WTC11 (cell line): ENCODE results near the gene MACC1.
A peak's percentile ranks its signal among the peaks of the same experiment; 100 is the strongest.

ENCODE experiments used
- JUN ChIP-seq: sonication (generic); formaldehyde crosslinking; IDR thresholded peaks from 2 replicates; pipeline ENCODE4 v1.8.0; 2023; ENCODE audit warnings: mild to moderate bottlenecking, missing genetic modification reagents
- ZNF263 ChIP-seq: sonication (generic); formaldehyde crosslinking; IDR thresholded peaks from 2 replicates; pipeline ENCODE4 v1.8.1; 2022; ENCODE audit warnings: low read depth, mild to moderate bottlenecking, moderate library complexity, missing genetic modification reagents
- ZNF512 ChIP-seq: sonication (generic); formaldehyde crosslinking; IDR thresholded peaks from 2 replicates; pipeline ENCODE4 v1.8.1; 2022; ENCODE audit warnings: missing genetic modification reagents, borderline replicate concordance
- TF ChIP-seq, protein P1 (sequence below): fragments of 200-600 bp; IDR thresholded peaks from 2 replicates; pipeline ENCODE4 v1.8.0; 2022; ENCODE audit warnings: antibody characterized with exemption
- TF ChIP-seq, protein P2 (sequence below): sonication (generic); formaldehyde crosslinking; IDR thresholded peaks from 2 replicates; pipeline ENCODE4 v1.8.1; 2022; ENCODE audit warnings: low read depth, missing genetic modification reagents, borderline replicate concordance

- no peak for TF ChIP-seq ZNF512 (CRISPR knock-in tag)
- TF ChIP-seq, protein P1, sequence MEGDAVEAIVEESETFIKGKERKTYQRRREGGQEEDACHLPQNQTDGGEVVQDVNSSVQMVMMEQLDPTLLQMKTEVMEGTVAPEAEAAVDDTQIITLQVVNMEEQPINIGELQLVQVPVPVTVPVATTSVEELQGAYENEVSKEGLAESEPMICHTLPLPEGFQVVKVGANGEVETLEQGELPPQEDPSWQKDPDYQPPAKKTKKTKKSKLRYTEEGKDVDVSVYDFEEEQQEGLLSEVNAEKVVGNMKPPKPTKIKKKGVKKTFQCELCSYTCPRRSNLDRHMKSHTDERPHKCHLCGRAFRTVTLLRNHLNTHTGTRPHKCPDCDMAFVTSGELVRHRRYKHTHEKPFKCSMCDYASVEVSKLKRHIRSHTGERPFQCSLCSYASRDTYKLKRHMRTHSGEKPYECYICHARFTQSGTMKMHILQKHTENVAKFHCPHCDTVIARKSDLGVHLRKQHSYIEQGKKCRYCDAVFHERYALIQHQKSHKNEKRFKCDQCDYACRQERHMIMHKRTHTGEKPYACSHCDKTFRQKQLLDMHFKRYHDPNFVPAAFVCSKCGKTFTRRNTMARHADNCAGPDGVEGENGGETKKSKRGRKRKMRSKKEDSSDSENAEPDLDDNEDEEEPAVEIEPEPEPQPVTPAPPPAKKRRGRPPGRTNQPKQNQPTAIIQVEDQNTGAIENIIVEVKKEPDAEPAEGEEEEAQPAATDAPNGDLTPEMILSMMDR = peak; percentile 49
- TF ChIP-seq JUN (CRISPR knock-in tag) = no peak
- TF ChIP-seq, protein P2, sequence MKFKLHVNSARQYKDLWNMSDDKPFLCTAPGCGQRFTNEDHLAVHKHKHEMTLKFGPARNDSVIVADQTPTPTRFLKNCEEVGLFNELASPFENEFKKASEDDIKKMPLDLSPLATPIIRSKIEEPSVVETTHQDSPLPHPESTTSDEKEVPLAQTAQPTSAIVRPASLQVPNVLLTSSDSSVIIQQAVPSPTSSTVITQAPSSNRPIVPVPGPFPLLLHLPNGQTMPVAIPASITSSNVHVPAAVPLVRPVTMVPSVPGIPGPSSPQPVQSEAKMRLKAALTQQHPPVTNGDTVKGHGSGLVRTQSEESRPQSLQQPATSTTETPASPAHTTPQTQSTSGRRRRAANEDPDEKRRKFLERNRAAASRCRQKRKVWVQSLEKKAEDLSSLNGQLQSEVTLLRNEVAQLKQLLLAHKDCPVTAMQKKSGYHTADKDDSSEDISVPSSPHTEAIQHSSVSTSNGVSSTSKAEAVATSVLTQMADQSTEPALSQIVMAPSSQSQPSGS (CRISPR knock-in tag) = no peak
- no peak for TF ChIP-seq ZNF263
Measured at GRCh38 chr7:20172736-20173334, 44.3 kb downstream of the MACC1 start.
